Measurements from ENCODE around the gene PAX8.
A peak's percentile ranks its signal among the peaks of the same experiment; 100 is the strongest.
"Not testable (repeated sequence)": the region's sequence is repeated elsewhere in the genome, so short reads cannot be mapped to it uniquely, and the experiment has no call there.

The PAX8 gene

DNA sequence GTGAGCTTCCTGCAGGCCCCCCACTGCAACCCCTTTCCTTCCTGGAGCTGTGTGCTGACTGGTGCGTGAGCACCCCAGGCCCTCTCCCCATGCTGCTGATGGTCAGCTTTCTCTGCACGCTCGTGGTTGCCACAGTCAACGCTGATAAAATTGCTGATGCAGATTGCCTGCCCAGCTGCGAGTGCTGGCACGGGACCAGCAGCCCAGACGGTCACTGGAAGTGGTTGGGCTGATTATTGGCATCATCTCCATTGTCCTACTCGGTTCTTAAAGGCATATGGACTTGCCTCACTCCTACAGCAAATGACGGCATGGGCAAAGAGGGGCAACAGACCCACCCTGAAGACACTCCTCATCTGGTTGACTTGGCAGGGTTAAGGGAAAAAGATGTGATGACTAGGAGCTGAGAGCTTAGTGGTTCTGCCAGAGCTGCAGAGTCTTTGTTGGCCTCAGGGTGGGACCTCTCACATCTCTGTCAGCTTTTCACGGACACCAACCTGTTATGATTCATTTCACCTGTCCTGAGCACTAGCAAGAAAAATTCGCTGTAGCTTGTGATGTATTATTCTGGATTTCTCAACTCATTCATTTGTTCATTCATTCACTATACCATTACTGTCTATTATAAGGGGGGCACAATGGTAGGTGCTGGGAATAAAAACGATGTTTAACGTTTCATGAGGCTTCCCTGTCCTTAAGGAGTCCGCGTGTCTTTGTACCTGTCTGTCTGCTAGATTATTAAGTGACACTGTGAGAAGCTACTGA lies 38.4 kb downstream of the PAX8 start:
- Mint-ChIP-seq H3K4me3 (peak overlapping the region; percentile 15), H3K4me1 (peaks cover 41% of the 10 kb centered on the region)
- ATAC-seq, result peak; percentile 41

DNA sequence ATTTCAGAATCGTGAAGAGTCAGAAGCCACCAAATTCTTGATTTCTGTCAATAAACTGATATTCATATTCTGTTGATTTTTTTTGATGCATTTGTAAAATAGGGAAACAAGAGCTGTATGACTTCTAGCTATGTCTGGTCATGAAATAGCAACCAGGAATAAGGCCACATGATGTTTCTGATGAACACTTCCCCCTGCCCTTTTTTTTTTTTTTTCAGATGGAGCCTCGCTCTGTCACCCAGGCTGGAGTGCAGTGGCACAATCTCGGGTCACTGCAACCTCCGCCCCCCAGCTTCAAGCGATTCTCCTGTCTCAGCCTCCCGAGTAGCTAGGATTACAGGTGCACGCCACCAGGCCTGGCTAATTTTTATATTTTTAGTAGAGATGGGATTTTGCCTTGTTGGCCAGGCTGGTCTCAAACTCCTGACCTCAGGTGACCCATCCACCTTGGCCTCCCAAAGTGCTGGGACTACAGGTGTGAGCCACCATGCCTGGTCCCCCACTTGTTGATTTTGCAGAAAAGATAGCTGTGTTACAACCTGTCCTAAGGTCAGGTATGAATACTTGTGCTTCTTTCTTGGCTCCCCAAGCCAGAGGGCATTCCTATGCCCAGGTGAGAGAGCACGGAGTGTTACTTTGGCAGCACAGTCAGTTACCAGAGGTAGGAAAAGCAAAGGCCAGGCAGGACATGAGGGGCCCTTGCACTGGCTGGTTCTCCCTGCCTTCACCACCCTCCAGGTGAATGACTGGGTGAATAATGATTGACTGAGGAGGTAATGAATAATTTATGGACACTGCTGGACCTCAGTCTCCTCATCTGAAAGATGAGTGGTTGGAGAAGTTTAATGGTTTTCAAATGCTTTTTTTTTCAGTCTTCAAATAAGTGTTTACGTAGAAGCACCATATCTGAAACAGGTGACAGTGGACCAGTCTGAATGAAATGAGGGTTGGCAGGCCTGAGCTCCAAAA lies 39.6 kb downstream of the PAX8 start:
- Mint-ChIP-seq H3K27ac (peak overlapping the region; percentile 59), H3K36me3 (ENCODE audit: low read depth) (peaks cover 16% of the 10 kb centered on the region), H3K9me3 (no peaks in the 10 kb centered on the region), H3K4me3 (no peak overlapping the region), H3K4me1 (peaks cover 46% of the 10 kb centered on the region), H3K27me3 (peaks cover 3% of the 10 kb centered on the region)
- DNase-seq (no peak), ATAC-seq (no peak)

More for the DNA sequence above, 38.4 kb downstream of the PAX8 start:
- no peaks in the 10 kb centered on the region for H3K9me3 Mint-ChIP-seq
- H3K36me3 Mint-ChIP-seq (ENCODE audit: low read depth), result peaks cover 16% of the 10 kb centered on the region
- no peak for DNase-seq
- H3K27me3 Mint-ChIP-seq, result peaks cover 3% of the 10 kb centered on the region
- peak overlapping the region; percentile 91 for H3K27ac Mint-ChIP-seq

DNA sequence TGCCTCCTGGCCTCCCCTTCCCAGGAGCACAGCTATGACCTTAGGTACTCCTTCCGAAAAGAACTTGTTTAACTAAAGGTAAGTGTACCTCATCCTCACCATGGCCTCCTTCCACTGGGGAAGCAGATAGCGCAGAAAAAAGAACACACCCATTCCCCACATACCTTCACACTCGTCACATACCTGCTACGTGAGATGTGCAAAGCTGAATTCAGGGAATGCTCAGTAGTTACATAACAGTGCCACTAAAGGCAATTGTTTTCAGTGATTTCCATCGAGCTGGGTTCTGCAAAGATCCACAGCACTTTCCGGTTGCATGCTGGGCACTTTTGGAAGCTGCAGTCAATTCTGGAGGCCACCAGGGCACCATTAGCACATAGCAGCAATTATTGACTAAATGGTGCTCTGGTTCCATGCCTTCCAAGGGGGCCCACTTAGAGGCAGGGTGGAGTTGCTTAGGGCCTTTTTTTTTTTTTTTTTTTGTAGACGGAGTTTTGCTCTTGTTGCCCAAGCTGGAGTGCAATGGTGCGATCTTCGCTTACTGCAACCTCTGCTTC lies 41.0 kb downstream of the PAX8 start:
- DNase-seq (no peak), ATAC-seq (no peak)
- Mint-ChIP-seq H3K36me3 (ENCODE audit: low read depth) (peaks cover 13% of the 10 kb centered on the region), H3K27me3 (peaks cover 3% of the 10 kb centered on the region), H3K4me1 (peaks cover 53% of the 10 kb centered on the region), H3K4me3 (peak overlapping the region; percentile 5), H3K9me3 (no peaks in the 10 kb centered on the region), H3K27ac (no peak overlapping the region)

DNA sequence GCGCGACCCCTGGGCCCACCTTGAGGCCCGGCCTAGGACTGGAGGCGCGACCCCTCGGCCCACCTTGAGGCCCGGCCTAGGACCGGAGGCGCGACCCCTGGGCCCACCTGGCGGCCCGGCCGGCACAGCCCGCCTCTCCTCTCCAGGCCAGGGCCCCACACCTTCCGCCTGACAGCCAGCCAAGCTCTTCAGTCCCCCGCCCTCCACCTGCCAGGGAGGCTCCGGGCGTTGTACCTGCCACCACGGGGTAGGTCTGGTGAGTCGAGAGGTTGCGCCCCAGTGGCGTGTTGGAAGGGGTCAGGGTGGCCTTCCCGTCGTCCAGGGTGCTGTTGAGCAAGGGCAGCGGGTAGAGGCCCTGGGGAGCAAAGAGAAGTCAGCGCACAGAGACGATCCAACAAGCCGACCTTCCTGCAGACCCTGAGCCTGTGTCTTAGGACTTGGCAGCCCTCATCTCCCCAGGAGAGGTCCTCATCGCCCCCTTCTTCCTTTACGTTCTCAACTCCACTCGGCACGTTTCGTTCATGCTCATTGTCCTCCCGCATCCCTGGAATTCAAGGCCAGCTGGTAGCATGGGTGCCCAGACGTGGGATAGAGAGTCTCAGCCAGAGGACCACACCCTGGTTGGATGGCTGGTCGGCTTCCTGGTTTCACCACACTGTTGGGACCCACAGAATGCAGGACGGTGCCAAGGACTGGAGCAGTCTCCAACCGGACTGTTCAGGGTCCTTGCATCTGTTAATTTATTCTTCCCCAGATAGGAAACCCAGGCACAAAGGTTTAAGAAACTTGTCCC lies 42.2 kb downstream of the PAX8 start:
- Mint-ChIP-seq H3K27me3 (peaks cover 3% of the 10 kb centered on the region), H3K36me3 (ENCODE audit: low read depth) (peaks cover 13% of the 10 kb centered on the region), H3K4me1 (peaks cover 48% of the 10 kb centered on the region), H3K4me3 (peak overlapping the region; percentile 68), H3K27ac (peak overlapping the region; percentile 72), H3K9me3 (no peaks in the 10 kb centered on the region)
- ATAC-seq (no peak), DNase-seq (no peak)

DNA sequence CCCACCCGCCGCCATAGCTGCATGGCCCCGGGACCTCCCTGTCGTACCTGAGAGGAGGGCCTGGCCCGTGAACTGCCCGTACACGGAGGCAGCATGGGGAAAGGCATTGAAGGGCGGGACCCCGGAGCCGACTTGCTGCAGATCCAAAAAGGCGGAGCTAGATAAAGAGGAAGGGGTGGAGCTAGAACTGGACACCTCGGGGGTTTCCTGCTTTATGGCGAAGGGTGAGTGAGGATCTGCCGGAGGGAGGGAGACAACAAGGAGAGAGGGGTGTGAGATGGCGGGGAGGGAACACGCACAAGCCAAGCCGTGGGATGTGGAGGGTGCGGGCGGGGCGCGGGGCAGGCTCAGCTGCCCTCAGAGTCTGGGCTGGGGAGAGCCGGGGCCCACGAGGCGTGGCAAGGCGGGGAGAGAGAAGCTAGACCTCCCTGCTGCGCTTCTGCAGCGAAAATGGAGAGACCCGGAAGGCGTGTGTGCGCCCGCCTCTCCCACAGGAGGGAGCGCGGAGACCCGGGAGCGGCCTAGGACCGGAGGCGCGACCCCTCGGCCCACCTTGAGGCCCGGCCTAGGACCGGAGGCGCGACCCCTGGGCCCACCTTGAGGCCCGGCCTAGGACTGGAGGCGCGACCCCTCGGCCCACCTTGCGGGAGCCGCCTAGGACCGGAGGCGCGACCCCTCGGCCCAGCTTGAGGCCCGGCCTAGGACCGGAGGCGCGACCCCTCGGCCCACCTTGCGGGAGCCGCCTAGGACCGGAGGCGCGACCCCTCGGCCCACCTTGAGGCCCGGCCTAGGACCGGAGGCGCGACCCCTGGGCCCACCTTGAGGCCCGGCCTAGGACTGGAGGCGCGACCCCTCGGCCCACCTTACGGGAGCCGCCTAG lies 43.1 kb downstream of the PAX8 start:
- not testable (repeated sequence) for H3K27me3 Mint-ChIP-seq, H3K9me3 Mint-ChIP-seq
- Mint-ChIP-seq H3K27ac (peak overlapping the region; percentile 97), H3K36me3 (ENCODE audit: low read depth) (peaks cover 12% of the 10 kb centered on the region), H3K4me3 (peak overlapping the region; percentile 88), H3K4me1 (peaks cover 43% of the 10 kb centered on the region)
- DNase-seq (peak; percentile 58), ATAC-seq (peak; percentile 76)

DNA sequence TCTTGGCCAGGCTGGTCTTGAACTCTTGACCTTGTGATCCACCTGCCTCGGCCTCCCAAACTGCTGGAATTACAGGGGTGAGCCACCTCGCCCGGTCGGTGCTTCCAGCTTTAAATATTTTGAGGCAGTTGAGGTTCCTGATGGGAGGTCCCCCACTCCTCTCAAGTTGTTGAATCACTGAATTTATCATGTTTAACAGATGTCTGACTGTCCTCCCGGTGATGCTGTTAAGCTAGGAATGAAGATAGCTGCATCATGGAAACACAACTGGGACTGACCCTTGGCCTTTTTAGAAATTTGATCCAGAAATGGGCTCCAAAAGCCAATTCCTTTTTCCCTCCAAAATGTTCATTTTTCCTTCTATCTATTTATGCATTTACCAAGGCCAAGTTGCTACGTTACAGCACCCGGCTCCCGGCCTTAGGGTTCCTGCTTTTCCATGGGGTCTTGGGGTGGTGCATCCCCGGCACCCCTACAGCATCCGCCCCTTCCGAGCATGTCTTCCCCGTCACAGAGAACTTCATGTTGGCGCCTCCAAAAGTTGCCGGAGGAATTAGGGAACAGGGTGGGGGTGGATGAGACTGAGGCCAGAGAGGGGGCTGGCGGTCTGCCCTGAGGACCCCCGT lies 43.9 kb downstream of the PAX8 start:
- H3K27me3 Mint-ChIP-seq, result no peaks in the 10 kb centered on the region
- peaks cover 12% of the 10 kb centered on the region for H3K36me3 Mint-ChIP-seq (ENCODE audit: low read depth)
- peak overlapping the region; percentile 97 for H3K27ac Mint-ChIP-seq
- H3K4me1 Mint-ChIP-seq, result peaks cover 41% of the 10 kb centered on the region
- no peak for DNase-seq
- no peaks in the 10 kb centered on the region for H3K9me3 Mint-ChIP-seq
- peak overlapping the region; percentile 88 for H3K4me3 Mint-ChIP-seq
- peak; percentile 2 for ATAC-seq

DNA sequence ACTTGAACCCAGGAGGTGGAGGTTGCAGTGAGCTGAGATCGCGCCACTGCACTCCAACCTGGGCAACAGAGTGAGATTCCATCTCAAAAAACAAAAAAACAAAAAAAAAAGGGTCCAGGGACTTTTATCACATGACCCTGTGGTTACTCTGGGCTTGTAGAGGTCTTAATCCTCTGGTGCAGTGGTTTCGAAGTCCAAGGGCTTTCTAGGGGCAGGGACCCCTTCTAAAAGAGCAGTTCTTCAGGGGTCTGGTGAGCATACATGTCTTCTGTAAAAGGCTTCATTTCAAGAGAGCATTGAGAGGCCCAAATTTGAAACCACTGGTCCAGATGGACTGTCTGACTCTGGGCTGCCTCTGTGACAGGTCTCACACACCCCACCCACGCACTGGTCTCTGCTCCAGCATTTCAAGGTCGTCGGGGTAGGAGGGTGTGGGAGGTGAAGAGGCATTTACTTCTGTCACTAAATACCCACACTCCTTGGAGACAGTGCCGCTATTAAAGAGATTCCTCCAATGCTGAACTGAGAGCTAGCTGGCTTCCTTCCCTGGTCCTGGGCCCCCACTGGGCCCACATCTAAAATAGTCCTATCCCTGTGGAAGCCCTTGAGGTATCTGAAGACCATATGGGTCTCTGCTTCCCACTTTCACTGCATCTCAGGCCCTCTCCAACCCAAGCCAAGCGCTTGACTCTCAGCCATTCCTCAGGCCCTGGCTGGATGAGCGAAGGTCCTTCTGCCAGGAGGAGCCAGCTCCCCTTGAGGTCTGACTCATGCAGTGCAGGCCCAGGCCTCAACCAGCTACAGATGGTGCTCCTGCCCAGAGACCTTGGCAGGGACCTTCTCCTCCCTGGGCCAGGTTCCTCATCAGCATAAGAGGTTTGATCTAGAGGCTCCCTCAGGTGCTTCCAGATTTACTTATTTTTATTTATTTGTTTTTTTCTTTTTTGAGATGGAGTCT lies 44.8 kb downstream of the PAX8 start:
- Mint-ChIP-seq H3K4me1 (peaks cover 35% of the 10 kb centered on the region), H3K27ac (no peak overlapping the region), H3K4me3 (no peak overlapping the region), H3K27me3 (no peaks in the 10 kb centered on the region), H3K9me3 (no peaks in the 10 kb centered on the region), H3K36me3 (ENCODE audit: low read depth) (peaks cover 12% of the 10 kb centered on the region)
- ATAC-seq (peak; percentile 57), DNase-seq (no peak)

DNA sequence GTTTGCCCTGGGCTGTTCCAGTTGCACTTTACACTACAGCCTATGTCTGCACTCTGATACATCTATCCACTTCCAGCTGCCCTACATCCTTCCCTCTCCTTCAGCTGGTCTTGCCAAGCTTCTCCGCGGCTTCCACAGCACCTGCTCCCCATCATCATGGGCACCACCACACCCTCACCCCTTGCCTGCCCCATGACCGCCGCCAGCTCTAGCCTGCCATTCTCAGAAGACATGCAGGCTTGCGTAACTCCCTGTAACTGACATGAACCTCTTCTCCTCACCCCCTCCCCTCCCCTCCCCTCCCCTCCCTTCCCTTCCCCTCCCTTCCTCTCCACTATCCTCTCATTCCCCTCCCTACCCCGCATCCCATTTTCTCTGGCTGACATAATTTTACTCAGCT lies 46.0 kb downstream of the PAX8 start:
- peaks cover 32% of the 10 kb centered on the region for H3K4me1 Mint-ChIP-seq
- no peaks in the 10 kb centered on the region for H3K9me3 Mint-ChIP-seq
- ATAC-seq (no peak), DNase-seq (no peak)
- no peak overlapping the region for H3K27ac Mint-ChIP-seq
- H3K36me3 Mint-ChIP-seq (ENCODE audit: low read depth), result peaks cover 9% of the 10 kb centered on the region
- no peak overlapping the region for H3K4me3 Mint-ChIP-seq
- H3K27me3 Mint-ChIP-seq, result no peaks in the 10 kb centered on the region

DNA sequence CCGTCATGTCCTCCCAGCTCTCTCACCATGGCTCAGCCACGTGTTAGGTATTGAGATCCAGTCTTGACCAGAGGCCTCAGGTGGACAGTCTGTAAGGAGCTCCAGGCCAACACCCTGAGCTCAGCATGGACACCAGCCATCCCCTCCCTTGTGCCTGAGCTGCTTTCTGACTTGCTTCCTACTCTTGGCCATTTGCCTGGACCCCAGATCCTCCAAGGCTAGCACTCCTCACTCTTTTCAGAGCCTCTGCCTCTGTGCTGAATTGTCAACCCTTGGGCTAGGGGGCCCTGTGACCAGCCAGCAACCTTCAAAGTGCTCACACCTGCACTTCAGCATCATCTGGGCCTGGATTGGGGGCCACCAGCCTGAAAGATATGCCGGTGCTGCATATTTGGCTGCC lies 46.6 kb downstream of the PAX8 start:
- Mint-ChIP-seq H3K9me3 (no peaks in the 10 kb centered on the region), H3K4me1 (peaks cover 29% of the 10 kb centered on the region), H3K36me3 (ENCODE audit: low read depth) (peaks cover 4% of the 10 kb centered on the region), H3K27me3 (no peaks in the 10 kb centered on the region), H3K4me3 (no peak overlapping the region), H3K27ac (no peak overlapping the region)
- ATAC-seq (no peak), DNase-seq (no peak)

DNA sequence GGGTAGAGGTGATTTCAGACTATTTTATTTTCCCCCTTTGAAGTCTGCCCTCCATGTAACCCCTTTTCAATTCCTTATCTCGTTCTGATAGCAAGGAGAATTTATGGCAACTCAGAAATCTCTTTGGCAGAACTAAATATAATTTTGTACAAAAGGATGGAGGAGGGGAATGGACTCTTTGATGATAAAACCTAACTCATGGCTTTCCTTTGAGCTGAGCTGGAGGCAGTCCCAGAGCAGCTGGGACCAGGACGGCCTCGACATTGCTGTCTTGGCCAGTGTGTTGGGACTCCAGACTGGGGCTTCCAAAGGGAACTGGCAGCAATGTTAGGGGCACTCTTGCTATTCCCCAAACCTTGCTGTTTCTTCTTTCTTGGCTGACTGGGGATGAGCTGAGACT lies 47.7 kb downstream of the PAX8 start:
- Mint-ChIP-seq H3K36me3 (ENCODE audit: low read depth) (no peaks in the 10 kb centered on the region), H3K9me3 (no peaks in the 10 kb centered on the region), H3K27ac (no peak overlapping the region), H3K4me1 (peaks cover 24% of the 10 kb centered on the region), H3K27me3 (no peaks in the 10 kb centered on the region), H3K4me3 (no peak overlapping the region)
- no peak for DNase-seq
- ATAC-seq, result no peak

DNA sequence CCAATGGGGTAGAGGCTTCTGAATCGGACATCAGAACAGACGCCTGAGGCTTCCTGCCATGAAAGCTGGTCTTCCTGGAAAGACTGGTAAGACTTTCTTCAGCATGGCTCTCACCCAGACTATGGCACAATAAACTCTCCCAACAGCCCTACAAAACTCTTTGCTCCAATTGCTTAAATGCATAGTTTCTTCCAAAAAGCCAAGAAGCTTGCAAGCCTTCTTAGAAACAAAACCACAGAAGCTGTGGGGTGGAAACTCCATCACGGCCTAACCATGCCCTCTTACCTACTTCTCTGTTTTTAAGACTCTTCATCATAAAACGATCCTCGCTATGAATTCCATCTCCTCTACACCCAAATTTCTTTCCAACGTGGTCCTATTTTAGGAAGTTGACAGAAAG lies 48.2 kb downstream of the PAX8 start:
- no peak for DNase-seq
- no peaks in the 10 kb centered on the region for H3K27me3 Mint-ChIP-seq
- peak; percentile 9 for ATAC-seq
- no peak overlapping the region for H3K4me3 Mint-ChIP-seq
- H3K27ac Mint-ChIP-seq, result peak overlapping the region; percentile 69
- peaks cover 24% of the 10 kb centered on the region for H3K4me1 Mint-ChIP-seq
- no peaks in the 10 kb centered on the region for H3K36me3 Mint-ChIP-seq (ENCODE audit: low read depth)
- H3K9me3 Mint-ChIP-seq, result no peaks in the 10 kb centered on the region

DNA sequence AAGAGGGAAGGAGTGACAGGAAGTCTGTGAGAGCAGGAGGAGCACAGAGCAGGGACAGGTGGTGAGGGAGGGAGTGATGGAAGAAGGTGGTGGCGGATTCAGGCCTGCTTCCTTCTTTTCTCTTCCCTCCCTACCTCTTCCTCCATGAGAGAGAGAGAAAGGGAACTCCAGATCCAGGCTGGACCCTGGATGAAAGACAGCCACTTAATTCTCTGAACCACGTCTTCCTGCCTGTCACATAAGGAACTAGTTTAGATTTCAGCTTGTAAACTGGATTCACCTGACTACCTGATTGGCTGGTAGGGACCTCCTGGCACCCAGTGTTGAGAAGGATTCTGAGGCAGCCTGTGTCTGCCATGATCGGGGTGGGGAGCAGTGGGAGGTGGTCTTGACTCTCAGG lies 48.9 kb downstream of the PAX8 start:
- Mint-ChIP-seq H3K4me3 (no peak overlapping the region), H3K36me3 (ENCODE audit: low read depth) (no peaks in the 10 kb centered on the region), H3K27me3 (no peaks in the 10 kb centered on the region), H3K4me1 (peaks cover 21% of the 10 kb centered on the region), H3K9me3 (no peaks in the 10 kb centered on the region), H3K27ac (no peak overlapping the region)
- DNase-seq (no peak), ATAC-seq (no peak)

Measured in activated naive CD8-positive, alpha-beta T cell treated with anti-CD3 and anti-CD28 coated beads, Interleukin-2, amount 50 U/mL, for 24 hours (primary cell).